Uterus (tissue), 2 donors: ENCODE data around the gene DMRT3.

ENCODE experiments used
- CTCF ChIP-seq, 4 experiments: fragments of 200-600 bp in 2 of 4; fragments of 450-650 bp in 2 of 4; sonication (generic) in 2 of 4; IDR thresholded peaks; one replicate each; pipeline ENCODE4 v1.5.1; 2016 to 2019; ENCODE audit warnings: antibody characterized with exemption in 4 of 4, mild to moderate bottlenecking in 2 of 4, moderate library complexity in 1 of 4
- POLR2A ChIP-seq, 2 donors: fragments of 450-650 bp; IDR thresholded peaks; one replicate each; pipeline ENCODE4 v1.6.1; 2016; ENCODE audit warnings: antibody characterized with exemption in 2 of 2, mild to moderate bottlenecking in 1 of 2, moderate library complexity in 1 of 2

GRCh38 chr9:995192-995591 lies 18.7 kb downstream of the DMRT3 start:
- TF ChIP-seq CTCF (IDR thresholded peaks at IDR 0.05), result no peak
- no peak for TF ChIP-seq POLR2A (IDR thresholded peaks at IDR 0.05)
